GM18526 (cell line): ENCODE measurements around the gene S100A12.

ENCODE experiments used
- POLR2A ChIP-seq: IDR thresholded peaks from 3 replicates; pipeline ENCODE4 v1.6.1; 2011; ENCODE audit not compliant: insufficient read length; ENCODE audit errors: extremely low read depth

The S100A12 gene

DNA sequence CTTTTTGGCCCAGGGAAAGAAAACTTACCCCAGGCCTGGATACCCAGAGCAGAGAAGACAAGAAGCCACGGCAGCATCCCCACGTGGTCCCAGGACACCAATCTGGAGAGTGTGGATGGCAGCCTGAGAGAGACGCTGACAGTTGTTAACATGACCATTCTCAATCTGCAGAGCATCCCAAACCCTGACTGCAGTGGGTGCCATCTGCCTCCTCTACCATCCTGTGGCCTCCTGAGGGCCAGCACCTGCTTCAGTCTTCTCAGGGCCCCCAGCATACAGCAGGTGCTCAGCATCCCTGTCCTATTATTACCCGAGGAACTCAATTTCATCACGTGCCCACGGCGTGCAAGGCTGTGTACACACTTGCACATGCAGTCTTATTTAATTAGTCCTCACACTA, 27.6 kb downstream of the S100A12 start:
- no peak for TF ChIP-seq POLR2A

DNA sequence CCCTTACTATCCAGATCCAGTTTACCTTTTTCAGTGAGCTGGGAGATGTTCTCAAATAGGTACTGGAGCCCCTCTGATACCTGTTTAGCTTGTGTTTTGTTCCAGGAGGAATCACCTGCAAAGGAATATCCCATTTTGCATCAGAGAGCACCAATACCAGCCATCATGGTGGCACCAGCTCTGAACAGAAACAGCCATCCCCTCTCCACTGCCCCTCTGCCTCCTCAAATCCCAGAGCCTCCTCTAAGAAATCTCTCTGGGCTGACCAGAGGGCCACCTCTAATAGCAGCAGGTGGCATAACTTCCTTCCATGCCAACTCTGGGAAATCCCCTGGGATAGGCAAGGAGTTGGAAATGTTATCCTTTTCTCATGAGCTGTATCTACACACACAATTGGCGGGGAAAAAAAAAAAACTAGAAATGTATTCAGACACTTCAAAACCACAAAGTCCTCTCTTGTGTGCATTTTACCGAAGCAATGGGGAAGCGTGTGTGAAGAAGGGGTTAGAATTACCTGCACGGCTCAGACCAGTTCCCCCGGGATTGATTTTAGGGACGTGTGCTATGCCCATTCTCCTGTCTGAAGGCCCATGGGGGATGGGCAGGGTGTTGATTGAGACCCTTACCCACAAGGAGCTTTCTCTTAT, 29.2 kb downstream of the S100A12 start:
- no peak for TF ChIP-seq POLR2A

DNA sequence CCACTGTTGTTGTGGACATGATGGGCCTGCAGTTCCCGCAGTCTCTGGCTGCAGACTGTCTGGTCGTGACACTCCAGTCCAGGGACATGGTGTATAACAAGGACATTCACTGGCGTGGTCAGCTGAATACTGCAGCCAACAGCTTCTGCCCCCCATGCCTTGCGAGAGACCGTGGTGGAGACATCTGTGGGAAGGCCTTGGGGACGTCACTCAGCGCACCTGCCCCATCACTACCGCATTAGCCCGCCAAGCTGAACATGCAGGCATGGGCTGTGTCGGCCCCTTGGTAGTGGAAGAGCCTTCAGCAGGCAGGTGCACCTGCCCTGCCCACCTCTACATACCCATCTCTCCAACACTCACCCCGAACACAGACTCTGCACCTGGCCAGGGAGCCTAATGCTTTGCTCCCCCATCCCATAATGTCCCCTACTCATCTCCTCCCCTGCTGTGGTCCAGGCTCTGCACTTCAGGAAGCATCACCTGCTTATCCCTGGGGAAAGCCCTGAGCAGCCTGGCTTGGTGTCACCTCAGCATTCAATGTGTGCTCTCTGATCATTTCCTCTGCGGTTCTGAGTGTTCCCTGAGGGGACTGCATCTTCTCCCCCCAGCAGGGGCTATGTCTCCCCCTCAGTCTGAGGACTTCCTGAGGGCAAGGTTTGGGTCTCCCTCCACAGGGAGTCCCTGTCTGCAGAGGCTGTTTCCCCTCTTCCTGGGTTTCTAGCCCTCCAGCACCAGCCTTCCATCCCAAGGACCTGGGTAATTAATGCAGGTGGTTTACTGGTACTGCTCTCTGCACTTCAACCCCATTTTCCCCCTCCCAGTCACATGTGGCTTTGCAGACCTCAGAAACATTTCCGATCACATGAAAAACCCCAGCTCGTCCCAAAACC, 30.0 kb downstream of the S100A12 start:
- TF ChIP-seq POLR2A = no peak

DNA sequence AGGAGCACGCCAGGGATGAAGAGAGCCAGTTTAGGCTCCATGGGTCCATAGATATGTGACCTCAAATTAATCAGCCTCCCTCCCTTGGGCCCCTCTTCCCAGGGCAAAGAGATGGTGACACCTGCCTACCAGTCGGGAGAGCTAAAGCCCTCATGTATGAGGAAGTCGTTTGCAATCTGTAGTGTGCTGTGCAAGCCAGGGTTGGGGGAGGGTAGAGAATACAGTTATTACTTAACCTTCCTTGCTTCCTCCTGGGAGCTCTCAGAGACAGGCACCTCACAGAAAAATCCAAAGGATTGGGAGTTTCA, 30.7 kb downstream of the S100A12 start:
- TF ChIP-seq POLR2A = no peak

DNA sequence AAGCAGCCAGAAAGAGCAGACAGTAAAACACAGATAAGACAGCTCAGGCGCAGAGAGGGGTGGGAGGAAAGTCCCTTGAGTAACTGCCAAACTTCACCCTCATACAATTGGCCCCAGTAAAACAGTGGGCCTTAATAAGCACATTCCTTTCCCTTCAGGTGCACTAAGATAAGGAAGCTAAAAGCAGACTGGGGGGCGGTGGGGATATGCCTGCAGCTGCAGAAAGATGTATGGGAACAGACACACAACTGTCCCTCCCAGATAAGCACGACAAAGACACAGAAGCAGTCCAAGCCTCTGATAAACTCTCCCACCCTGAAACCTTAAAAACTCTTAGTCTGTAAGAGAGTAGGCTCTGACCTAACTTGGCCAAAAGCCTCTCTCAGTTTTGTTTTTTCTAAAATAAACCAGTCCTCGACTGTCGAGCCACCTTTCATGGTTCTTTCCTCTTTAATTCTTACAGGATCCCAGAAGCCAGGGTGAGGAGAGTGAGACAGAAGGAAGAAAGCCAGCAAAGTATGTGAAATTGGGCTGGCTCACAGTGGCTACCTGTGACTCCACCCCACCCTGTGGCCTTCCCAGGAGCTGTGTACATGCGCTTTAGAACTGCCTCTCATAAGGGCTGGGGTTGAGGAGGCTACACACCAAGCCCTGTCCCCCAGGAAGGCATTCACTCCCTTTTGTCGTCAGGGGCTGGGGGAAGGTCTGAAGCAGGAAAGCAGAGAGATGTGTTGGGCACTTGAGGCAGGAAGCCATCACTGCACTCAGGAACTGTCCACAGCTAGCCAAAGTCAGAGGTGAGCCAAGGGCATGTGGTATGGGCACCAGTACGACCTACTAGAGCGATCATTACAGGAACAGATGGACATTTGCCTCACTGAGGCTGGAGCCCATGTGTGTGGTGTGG, 31.4 kb downstream of the S100A12 start:
- no peak for TF ChIP-seq POLR2A

DNA sequence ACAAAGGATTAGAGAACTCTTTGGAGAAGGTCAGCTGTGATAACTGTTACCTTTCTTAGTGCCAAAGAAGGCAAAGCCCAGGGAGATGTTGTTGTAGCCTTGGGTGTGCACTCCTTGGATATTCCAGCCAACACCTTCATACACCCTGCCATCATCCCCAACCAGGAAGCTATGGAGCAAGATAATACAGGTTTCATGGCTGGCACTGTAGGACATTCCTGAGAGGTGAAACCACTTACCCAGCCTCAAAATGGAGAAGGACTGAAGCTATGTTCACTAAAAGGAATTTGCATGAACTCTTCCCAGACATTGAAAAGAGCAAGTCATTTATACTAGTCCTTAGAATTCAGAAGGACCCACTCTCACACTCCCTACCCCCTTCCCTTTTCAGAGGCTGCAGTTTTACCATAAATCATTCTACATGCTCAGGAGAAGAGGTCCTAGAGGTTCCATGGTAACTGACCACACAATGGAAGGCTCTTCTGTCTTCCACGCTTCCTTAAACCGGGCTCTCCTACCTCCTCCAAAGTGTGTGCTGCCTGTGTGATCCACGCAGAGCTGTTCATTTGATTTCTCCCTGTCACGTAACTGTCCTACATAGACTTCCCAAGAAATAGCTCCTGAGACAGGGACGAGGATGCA, 32.3 kb downstream of the S100A12 start:
- TF ChIP-seq POLR2A = no peak

DNA sequence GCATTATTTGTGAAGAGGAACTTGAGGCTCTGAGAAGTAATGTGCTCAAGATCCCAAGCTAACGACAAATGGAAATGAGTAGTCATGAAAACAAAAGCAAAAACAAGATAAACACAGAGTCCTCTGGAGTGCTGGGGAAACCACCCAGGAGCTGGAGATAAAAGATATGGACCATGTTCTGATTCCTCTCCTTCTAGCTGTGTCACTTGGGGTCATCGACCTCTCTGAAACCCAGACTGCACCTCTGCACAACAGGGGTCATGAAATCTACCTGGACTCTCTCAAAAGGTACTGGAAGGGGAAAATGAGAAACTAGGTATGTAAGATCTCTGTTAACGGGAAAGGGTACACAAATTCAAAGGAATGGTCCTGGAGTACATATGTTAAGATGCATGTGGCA, 33.2 kb downstream of the S100A12 start:
- TF ChIP-seq POLR2A = no peak

DNA sequence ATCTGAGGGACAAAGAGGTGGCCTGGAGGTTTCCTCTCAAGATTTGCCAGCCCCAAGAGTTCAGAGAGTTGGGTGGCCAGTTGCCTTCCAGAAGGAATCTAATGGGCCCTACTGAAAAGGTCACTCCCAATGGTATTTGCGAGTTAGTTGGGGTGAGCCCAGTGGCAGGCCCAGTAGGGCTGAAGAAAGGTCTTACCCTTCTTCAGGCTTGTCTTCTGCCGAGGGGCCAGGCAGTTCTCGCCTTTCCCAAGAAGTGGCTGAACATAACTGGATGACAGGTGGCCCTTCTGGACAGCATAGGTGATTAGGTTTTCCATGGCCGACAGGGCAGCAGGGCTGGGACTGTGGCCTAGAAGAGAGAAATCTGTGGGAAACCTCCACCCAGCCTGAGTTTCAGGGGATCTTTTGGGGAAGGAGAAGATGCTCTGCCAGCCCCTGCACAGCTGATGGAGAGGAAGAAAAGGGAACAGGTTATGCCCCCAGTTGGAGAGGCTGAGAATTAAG, 33.9 kb downstream of the S100A12 start:
- no peak for TF ChIP-seq POLR2A

DNA sequence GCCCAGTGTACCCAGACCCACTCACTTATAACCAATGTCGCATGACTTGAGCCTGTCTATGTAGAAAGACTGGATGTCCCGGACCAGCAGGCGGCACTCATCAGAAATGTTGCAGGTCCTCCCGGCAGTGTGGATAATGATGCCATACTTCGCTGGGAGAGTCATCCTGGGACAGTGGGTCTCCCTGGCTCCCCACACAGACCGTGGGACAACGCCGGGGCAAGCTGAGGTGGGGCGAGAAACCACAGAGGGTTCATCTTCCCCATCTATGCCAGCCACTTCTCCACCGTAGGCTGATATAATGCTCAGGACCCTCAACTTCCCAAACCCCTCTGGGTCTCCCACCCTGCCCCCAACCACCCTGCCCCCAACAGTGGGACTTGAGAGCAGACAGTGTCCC, 35.1 kb downstream of the S100A12 start:
- no peak for TF ChIP-seq POLR2A

DNA sequence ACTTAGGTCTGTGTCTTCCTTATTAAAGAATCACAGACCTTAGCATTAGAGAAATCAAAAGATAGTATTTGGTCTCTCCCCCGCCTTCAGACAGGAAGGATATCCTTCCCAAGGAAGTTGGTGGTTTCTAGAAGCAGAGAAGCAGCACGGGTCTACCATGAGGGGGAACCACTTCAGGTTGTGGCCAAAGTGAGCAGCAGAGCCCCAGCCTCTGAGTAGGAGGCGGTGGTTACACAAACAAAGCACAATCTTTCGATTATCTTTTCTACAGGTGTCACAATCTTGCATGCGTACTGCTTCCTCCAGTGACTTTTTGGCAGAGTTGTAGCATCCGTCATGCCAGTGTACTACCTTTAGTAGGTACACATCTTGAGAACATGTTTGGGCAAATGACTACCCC, 35.6 kb downstream of the S100A12 start:
- no peak for TF ChIP-seq POLR2A

DNA sequence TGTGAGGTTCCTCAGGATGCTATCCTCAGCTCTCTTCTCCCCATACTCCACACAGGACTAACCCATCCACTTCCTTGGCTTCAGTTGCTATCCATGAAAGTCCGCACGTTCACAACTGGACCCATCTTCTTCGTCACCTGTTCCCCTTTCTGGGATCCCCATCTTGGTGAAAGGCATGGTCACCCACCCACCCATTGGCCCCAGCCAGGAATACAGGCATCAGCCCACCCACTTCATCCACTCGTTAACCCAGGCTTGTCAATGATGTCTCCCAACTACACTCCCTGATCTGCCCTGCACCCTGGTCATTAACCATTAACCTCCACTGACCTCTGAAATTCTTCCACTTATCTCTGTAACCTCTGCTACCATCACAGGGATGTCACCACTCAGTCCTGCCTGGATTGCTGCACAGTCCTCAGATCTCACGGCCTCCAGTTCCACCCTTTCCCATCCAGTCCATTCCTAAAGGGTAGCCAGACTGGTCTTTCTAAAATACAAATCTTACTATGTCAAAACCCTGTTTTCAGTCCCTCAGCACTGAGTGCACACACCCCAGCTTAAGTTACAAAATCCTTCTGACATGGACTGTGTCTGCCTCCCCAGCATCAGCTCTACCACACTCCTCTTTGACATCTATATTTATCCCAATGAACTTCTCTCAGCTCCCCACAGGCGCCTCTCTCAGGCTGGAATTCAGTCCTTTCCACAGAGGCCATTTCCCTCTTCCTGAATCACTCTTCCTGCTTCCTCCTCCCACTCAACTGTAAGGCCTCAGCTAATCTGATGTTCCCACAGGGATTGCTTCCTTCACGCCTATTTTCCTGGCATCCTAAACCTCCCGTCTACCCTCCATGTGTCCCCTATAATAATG, 37.2 kb downstream of the S100A12 start:
- no peak for TF ChIP-seq POLR2A

DNA sequence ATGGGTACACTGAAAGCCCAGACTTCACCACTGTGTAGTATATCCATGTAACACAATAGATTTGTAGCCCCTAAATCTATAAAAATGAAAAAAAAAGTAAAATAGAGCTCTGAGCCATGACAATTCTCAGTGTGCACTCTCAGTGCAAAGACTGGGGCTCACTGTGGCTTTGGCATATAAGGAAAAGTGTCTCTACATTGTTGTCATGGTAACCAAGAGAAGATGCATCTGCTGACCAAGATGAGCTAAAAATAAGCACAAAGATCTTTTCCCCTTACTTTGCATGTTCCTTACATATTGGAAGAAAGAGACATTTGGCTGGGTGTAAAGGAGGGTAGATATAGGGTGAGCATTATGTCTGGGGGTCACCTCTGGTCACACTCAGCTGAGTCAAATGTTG, 38.8 kb downstream of the S100A12 start:
- no peak for TF ChIP-seq POLR2A

DNA sequence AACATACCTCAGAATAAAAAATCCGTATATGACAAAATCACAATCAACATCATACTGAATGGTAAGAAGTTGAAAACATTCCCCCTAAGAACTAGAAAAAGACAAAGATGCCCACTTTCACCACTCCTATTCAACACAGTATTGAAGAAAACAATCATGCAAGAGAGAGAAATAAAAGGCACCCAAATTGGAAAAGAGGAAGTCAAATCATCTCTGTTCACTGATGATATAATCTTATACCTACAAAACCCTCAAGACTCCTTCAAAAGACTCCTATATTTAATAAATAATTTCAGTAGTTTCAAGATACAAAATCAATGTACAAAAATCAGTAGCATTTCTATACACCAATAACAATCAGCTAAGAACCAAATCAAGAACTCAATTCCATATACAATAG, 41.5 kb downstream of the S100A12 start:
- TF ChIP-seq POLR2A = no peak

DNA sequence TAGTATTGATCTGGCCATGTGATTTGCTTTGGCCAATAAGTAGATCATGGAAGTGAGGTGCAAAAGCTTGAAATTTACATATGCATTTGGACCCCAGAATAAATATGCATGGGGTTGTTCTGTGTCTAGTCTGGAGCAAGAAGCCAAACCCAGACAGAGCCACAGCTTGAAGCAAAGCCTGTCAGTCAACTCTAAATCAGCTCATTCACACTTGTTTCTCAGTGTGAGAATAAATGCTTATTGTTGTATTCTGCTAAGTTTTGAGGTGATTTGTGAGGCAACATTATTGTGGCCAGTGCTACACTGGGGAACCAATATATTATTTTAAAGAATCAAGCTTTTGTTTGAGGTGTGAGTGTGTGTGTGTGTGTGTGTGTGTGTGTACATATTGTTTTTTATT, 50.5 kb downstream of the S100A12 start:
- no peak for TF ChIP-seq POLR2A
